Loucy (cell line): ENCODE measurements around the gene OLFM1.

Source experiments
- H2AFZ ChIP-seq: fragments of 200-600 bp; sonication (generic); 2 replicates; pipeline ENCODE4 v1.6.0; 2016; ENCODE audit warnings: antibody characterized with exemption, mild to moderate bottlenecking, low read length, moderate library complexity
- H3F3A ChIP-seq: fragments of 200-600 bp; 2 replicates; pipeline ENCODE4 v1.6.0; 2016; ENCODE audit warnings: antibody characterized with exemption, low read depth, mild to moderate bottlenecking
- H3K27me3 ChIP-seq: fragments of 200-600 bp; sonication (generic); 2 replicates; pipeline ENCODE4 v1.6.1; 2014; ENCODE audit warnings: low read length, mild to moderate bottlenecking; ENCODE audit not compliant: insufficient read depth, poor library complexity, severe bottlenecking
- H3K36me3 ChIP-seq: fragments of 200-600 bp; sonication (generic); 2 replicates; pipeline ENCODE4 v1.6.1; 2016; ENCODE audit warnings: low read length; ENCODE audit not compliant: insufficient read depth
- H3K4me1 ChIP-seq: fragments of 200-600 bp; sonication (generic); 2 replicates; pipeline ENCODE4 v1.5.1; 2014; ENCODE audit warnings: low read length, mild to moderate bottlenecking; ENCODE audit not compliant: insufficient read depth, poor library complexity, severe bottlenecking
- H3K4me2 ChIP-seq: fragments of 200-600 bp; sonication (generic); 2 replicates; pipeline ENCODE4 v1.6.0; 2014; ENCODE audit warnings: antibody characterized with exemption, low read length, low read depth, mild to moderate bottlenecking; ENCODE audit not compliant: poor library complexity, severe bottlenecking
- H3K4me3 ChIP-seq: fragments of 200-600 bp; sonication (generic); 2 replicates; pipeline ENCODE4 v1.5.1; 2014; ENCODE audit warnings: low read length, mild to moderate bottlenecking, mixed read lengths; ENCODE audit not compliant: poor library complexity, severe bottlenecking
- H3K79me2 ChIP-seq: fragments of 200-600 bp; sonication (generic); 2 replicates; pipeline ENCODE4 v1.6.1; 2014; ENCODE audit warnings: low read length; ENCODE audit not compliant: insufficient read depth
- H3K9ac ChIP-seq: fragments of 200-600 bp; sonication (generic); 2 replicates; pipeline ENCODE4 v1.6.0; 2014; ENCODE audit warnings: mild to moderate bottlenecking, low read depth, low read length, moderate library complexity; ENCODE audit not compliant: poor library complexity, severe bottlenecking
- H3K9me2 ChIP-seq: fragments of 200-600 bp; sonication (generic); replicated peaks from 2 replicates; pipeline ENCODE4 v1.6.1; 2016; ENCODE audit warnings: low read depth, low read length, mixed read lengths
- H3K9me3 ChIP-seq: fragments of 200-600 bp; sonication (generic); 2 replicates; pipeline ENCODE4 v1.6.1; 2014; ENCODE audit warnings: mild to moderate bottlenecking, antibody characterized with exemption, low read length, low read depth; ENCODE audit not compliant: insufficient read depth
- H4K20me1 ChIP-seq: fragments of 200-600 bp; sonication (generic); 2 replicates; pipeline ENCODE4 v1.6.0; 2014; ENCODE audit warnings: antibody characterized with exemption, low read length, mild to moderate bottlenecking; ENCODE audit not compliant: insufficient read depth, poor library complexity, severe bottlenecking
- CTCF ChIP-seq: fragments of 200-600 bp; sonication (generic); conservative IDR thresholded peaks from 2 replicates; pipeline ENCODE4 v1.5.1; 2014; ENCODE audit warnings: mild to moderate bottlenecking, antibody characterized with exemption, low read length
- EZH2phosphoT487 ChIP-seq: fragments of 200-600 bp; IDR thresholded peaks from 2 replicates; pipeline ENCODE4 v1.6.1; 2018; ENCODE audit warnings: antibody characterized with exemption, mild to moderate bottlenecking, moderate library complexity, borderline replicate concordance

The OLFM1 gene

GRCh38 chr9:135165756-135166519 is 78.5 kb downstream of the OLFM1 start:
- Histone ChIP-seq H3K4me2 (no peak overlapping the region), H3K9me2 (no peaks in the 10 kb centered on the region), H3K79me2 (no peaks in the 10 kb centered on the region), H3K4me3 (no peak overlapping the region), H3K9ac (no peak overlapping the region), H3F3A (no peaks in the 10 kb centered on the region), H3K36me3 (no peaks in the 10 kb centered on the region), H3K27me3 (no peaks in the 10 kb centered on the region), H2AFZ (no peak overlapping the region), H3K4me1 (no peaks in the 10 kb centered on the region), H4K20me1 (no peaks in the 10 kb centered on the region), H3K9me3 (peaks cover 3% of the 10 kb centered on the region; the same call in 1 of the 2 replicates)
- TF ChIP-seq CTCF: no peak
- no peak for TF ChIP-seq EZH2phosphoT487

- Histone ChIP-seq H3K27me3 (no peaks in the 10 kb centered on the region), H3K4me2 (no peak overlapping the region)
- TF ChIP-seq EZH2phosphoT487: no peak
- no peak for TF ChIP-seq CTCF
Observed at GRCh38 chr9:135166565-135166964, 79.1 kb downstream of the OLFM1 start.

GRCh38 chr9:135167356-135167755 is 79.9 kb downstream of the OLFM1 start:
- Histone ChIP-seq H3K9me3 (peaks cover 3% of the 10 kb centered on the region; the same call in 1 of the 2 replicates), H2AFZ (no peak overlapping the region), H4K20me1 (no peaks in the 10 kb centered on the region), H3K36me3 (no peaks in the 10 kb centered on the region), H3K27me3 (no peaks in the 10 kb centered on the region), H3K4me3 (no peak overlapping the region), H3K4me2 (no peak overlapping the region), H3F3A (no peaks in the 10 kb centered on the region), H3K4me1 (no peaks in the 10 kb centered on the region), H3K79me2 (no peaks in the 10 kb centered on the region), H3K9me2 (no peaks in the 10 kb centered on the region), H3K9ac (no peak overlapping the region)
- no peak for TF ChIP-seq EZH2phosphoT487
- TF ChIP-seq CTCF: no peak

More at GRCh38 chr9:135166565-135166964, 79.1 kb downstream of the OLFM1 start:
- H3F3A ChIP-seq: no peaks in the 10 kb centered on the region
- H2AFZ ChIP-seq: no peak overlapping the region
- no peaks in the 10 kb centered on the region for H3K36me3 ChIP-seq
- H3K4me1 ChIP-seq: no peaks in the 10 kb centered on the region
- no peak overlapping the region for H3K4me3 ChIP-seq
- no peak overlapping the region for H3K9ac ChIP-seq
- H3K9me3 ChIP-seq: peaks cover 3% of the 10 kb centered on the region; the same call in 1 of the 2 replicates
- no peaks in the 10 kb centered on the region for H4K20me1 ChIP-seq
- no peaks in the 10 kb centered on the region for H3K79me2 ChIP-seq
- H3K9me2 ChIP-seq: no peaks in the 10 kb centered on the region
